RCC 7860 (cell line): Measurements from ENCODE around the gene CENPE.

Experiments used
- DNase-seq: peaks from one replicate; pipeline ENCODE4 v3.0.0-alpha.2; 2015; ENCODE audit warnings: low spot score
- FAIRE-seq: peaks from 2 replicates; lab custom pipeline; 2012; peaks lifted over from hg19 to GRCh38; lab: Jason Lieb, UNC

Gene CENPE

GRCh38 chr4:103079621-103080020 lies 118.5 kb downstream of the CENPE start:
- DNase-seq (no peak), FAIRE-seq (no peak)

- no peak for FAIRE-seq
- DNase-seq = no peak
Measured at GRCh38 chr4:103076747-103077347, 121.3 kb downstream of the CENPE start, which contains the start of gene SLC9B2. TSS of gene SLC9B2 (minus strand) at chr4:103076761. CDS start at chr4:103067550, 9,211 bp downstream.

- FAIRE-seq (no peak), DNase-seq (no peak)
Measured at GRCh38 chr4:103075894-103076746, 122.0 kb downstream of the CENPE start.

- DNase-seq = no peak
- FAIRE-seq = no peak
Measured at GRCh38 chr4:103075435-103075893, 122.7 kb downstream of the CENPE start.

GRCh38 chr4:103074744-103075434 lies 123.3 kb downstream of the CENPE start:
- DNase-seq (no peak), FAIRE-seq (no peak)

GRCh38 chr4:103073792-103074438 lies 124.2 kb downstream of the CENPE start:
- FAIRE-seq (no peak), DNase-seq (no peak)

- DNase-seq (peak; percentile 13), FAIRE-seq (no peak)
Measured at GRCh38 chr4:103067841-103068547, 130.1 kb downstream of the CENPE start.

GRCh38 chr4:103060453-103061148 lies 137.5 kb downstream of the CENPE start:
- FAIRE-seq = no peak
- no peak for DNase-seq
